DMS 273 (cell line): ENCODE results near the gene ZNF280B.

Experiments used
- DNase-seq: peaks from one replicate; lab custom pipeline; 2025; ENCODE audit not compliant: unreplicated experiment; lab: John Stamatoyannopoulos, UW

ZNF280B gene, protein sequence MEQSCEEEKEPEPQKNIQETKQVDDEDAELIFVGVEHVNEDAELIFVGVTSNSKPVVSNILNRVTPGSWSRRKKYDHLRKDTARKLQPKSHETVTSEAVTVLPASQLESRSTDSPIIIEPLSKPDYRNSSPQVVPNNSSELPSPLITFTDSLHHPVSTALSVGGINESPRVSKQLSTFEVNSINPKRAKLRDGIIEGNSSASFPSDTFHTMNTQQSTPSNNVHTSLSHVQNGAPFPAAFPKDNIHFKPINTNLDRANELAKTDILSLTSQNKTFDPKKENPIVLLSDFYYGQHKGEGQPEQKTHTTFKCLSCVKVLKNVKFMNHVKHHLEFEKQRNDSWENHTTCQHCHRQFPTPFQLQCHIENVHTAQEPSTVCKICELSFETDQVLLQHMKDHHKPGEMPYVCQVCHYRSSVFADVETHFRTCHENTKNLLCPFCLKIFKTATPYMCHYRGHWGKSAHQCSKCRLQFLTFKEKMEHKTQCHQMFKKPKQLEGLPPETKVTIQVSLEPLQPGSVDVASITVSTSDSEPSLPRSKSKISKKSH

DNA sequence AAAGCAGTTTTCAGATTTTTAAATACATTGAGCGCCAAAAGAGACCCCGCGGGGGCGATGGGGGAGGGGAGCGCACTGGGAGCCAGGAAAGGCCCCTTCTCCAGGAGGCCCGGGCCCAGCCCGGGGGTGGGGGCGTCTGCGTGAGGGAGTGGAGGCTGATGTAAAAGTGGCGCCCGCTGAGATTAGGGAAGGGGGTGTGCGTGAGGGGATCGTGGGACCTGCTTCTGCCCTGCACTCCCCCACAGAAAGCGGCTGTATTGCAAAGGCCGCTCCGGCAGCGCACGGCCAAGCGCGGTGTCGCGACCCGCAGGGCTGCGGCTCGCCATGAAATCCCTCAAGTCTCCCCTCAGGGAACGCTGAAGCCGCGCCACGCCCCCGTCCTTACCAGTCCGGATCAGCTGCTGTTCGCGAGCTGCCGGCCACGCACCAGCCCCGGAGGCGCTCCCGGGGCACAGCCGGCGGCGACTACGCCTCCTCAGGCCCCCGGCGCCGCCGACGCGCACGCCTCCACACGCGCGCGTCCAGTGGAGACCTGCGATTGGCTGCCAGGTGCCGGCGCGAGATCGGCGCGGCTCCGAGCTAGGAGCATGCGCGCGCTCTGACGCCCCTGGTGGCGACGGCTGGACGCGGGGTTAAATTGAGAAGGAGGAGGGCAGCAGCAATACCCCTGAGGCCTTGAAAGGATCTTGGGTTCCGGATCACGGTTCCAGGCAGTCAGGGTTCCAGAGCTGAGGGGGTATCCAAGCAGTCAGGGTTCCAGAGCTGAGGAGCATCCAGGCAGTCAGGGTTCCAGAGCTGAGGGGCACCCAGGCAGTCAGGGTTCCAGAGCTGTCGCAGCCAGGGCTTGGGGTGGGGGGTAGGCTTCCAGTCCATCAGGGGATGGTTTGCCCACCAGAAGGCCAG lies at the start of gene ZNF280B:
Gene ZNF280B, minus strand, starts transcription at position 469 of the 903 bp plus-strand sequence. CDS start 19,344 bp downstream, outside the sequence.
- DNase-seq, result peak; percentile 93

GRCh38 chr22:22556995-22557925 lies 48.7 kb upstream of the ZNF280B start:
- DNase-seq, result no peak

DNA sequence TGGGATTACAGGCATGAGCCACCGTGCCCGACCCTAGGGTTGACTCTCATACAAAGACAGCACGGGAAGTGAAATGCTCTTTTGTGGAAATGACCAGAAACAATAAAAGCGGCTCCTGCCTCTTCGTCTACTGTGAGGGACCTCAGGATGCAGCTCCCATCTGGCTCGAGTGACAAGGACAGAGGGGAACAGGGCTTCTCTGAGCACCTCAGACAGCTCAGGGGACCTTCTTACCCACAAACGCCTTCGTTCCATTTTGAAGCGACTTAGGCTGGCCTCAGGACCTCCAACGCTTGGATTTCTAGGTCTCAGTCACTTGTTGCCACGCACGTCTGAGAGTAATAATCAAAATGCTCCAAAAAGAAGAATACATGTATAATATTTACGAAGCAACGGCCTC lies 48.0 kb upstream of the ZNF280B start:
- no peak for DNase-seq

- no peak for DNase-seq
Measured at GRCh38 chr22:22555596-22555995, 47.1 kb upstream of the ZNF280B start.

DNA sequence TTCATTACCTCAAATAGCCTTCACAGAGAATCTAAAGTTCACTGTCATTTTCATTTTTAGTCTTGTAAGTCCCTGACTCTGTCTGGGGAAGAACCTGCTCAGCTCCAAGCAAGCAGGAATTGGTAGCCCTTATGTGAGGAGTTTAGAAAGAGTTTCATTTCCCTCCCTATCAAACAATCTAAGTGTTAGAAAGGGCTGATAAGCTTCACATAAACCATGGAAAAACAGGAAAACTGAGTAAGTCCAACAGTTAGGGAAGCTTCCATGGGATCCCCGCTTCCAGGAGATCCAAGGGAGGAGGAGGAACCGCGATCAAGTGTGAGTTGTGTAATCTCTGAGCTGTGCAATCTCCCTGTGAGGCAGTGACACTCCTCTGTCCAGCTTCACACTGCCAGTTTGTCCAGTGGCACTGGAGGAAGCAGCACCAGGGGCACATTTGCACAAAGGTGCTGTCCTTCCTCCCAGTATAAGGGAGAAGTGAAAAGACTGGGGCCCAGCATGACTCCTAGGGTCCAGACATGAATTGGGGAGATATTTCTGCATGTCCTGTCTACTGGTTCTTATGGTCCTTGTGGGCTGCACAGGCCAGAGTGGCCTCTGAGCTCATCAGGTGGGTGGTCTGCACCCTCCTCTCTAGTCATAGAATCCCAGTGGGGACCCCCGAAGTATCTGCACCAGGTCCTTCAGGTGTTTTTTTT lies 46.2 kb upstream of the ZNF280B start:
- DNase-seq, result no peak

DNA sequence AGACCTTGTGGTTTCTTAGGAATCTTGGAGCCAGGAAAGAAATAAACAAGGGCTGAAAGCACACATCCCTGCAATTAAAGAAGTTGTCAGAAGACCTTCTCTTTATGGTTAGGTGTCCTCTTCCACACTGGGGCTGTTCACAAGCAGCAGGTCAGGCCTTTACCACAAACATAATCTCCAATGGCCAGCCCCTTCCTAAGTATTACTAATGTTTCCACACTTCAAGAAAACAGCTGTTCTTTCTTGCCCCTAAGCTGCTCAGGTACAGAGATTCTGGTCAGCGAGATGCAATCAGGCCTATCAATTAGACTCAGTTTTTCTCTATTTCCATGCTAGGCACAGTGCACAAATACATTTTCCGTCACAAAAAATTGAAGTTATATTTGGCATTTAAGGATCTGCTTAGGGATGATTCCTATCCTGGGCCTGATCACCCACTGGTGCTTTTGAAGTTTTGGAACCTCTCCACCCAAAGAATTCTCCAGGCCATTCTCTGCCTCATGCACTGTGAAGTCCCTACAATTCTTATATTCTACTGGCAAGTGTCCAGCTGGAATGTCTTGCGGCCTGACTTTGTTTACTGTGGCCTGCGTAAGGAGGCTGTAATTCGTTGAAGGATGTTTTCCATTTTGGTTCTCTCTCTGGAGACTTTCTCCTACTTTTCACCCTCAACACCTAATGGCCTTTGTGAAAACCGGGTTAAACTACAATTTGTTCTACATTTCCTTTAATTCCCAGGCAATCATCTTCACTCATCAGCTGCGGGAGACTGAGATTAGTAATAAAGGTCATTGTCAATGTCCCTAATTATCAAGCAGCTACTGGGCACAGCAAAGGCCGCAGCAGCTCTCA lies 45.4 kb upstream of the ZNF280B start:
- no peak for DNase-seq

DNA sequence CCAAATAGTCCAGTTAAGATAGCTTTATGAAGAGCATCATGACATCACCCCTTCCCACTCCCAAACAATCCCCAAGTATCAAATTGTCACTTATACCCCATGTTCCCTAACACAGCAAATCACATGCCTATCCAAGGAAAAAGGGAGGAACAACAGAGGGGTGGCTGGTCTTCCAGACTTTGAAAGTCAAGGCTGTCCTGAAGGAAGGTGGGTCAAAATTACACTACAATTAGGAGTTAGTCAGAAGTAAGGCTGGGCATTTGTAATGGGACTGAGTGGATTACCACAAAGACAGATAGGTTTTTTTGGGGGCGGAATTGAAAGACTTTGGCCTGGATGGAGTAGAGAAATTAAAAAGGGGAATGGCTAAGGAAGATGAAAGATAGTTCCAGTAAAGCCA lies 44.6 kb upstream of the ZNF280B start:
- DNase-seq, result no peak

DNA sequence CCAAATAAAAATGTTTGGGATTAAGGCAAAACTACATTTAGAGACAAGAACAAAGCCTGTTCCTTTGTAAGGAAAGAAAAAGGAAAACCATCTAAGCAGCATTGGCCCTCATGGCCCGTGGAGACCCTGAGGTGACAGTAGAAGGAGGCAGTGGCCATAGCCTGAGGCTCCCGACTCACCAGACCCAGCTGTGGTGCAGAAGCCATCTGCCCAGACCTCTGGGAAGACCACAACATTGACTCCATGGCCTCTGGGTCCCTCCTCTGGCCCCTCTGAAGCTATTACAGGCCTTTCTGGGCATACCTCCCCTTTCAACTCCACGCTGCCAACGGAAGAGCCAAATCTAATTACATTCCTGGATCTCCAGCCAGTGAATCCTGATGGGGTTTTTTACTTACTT lies 44.1 kb upstream of the ZNF280B start:
- DNase-seq, result peak; percentile 25

DNA sequence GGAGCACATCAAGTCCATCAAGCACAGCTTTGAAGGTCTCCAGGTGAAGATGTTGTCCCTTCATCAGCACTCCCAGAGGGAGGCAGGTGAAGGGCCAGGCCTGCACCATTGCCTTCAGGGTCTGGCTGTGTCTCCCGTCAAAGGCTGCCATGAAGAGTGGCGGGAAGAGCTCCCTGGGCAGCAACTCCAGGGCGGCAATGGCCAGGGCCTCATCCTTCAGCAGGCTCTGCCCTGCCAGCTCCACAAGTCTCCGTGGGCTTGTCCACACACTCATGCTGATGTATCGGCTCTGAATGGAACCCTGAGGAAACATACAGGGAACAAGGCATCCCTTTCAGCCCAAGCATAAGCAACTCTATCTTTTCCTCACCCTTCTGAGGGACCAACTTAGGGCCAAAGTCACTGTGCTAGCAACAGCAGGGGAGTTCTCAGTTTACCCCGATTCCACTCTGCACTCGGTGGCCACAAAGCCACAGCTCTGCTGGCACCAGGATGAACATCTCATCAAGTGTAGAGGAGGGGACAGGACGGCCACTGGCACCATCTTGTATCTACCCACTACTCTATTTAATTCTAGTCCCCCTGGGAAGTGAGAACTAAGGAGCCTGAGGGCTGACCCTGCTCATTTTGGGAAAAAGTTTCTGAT lies 42.4 kb upstream of the ZNF280B start:
- no peak for DNase-seq

GRCh38 chr22:22548910-22549309 lies 40.4 kb upstream of the ZNF280B start:
- no peak for DNase-seq

- DNase-seq, result no peak
Measured at GRCh38 chr22:22548317-22548716, 39.8 kb upstream of the ZNF280B start.

DNA sequence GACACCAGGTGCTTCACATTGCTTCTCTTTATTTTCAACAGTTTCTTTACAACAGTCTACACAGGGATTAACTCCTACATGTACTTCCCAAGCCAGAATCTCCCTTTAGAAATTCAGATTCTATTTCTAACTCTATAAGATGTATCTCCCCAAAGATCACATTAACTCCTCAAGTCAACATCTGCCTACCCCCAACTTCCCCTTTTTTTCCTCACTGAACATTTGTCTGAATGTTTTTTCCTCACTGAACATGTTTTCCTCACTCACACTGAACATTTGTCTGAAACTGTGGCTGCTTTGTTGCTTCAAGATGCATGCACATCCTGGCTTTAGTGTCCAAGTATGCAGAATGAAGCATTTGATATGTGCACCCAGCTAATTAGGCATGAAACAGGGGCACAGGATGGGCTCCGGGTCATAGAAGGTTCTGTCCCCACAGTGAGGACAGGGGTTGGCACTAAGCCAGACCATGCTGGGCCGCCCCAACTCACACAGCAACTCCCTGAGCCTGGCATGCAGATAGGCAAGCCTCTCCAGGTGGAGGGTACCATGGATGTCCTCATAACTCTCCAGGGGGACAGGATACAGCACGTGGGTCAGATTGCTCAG lies 39.3 kb upstream of the ZNF280B start:
- no peak for DNase-seq

DNA sequence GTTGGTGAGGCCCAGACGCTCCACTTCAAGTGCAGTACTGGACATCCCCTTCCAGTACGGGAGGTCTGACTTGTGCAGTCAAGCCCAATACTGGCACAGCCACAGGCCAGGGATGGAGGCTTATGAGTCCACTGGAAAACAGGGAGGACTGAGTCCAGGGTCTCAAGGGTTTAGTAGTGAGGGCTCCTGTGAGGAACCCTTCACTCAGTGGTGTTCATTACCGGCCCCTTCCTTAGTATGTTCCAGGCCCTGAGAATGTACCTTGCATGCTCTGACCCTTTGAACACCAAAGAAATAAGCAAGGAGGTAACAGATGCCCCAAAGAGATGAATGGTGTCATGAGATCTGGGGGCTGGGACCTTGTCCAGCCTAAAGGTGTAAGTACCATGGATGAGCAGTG lies 38.7 kb upstream of the ZNF280B start:
- no peak for DNase-seq

GRCh38 chr22:22546490-22546889 lies 37.9 kb upstream of the ZNF280B start:
- DNase-seq, result no peak

- no peak for DNase-seq
Measured at GRCh38 chr22:22545084-22545483, 36.5 kb upstream of the ZNF280B start.

- DNase-seq, result no peak
Measured at GRCh38 chr22:22538226-22538989, 29.9 kb upstream of the ZNF280B start.

- DNase-seq, result no peak
Measured at GRCh38 chr22:22536916-22537315, 28.4 kb upstream of the ZNF280B start.
